ENCODE measurements around the gene MAP7.

- TF ChIP-seq CTCF (conservative IDR thresholded peaks at IDR 0.05; ENCODE audit: low read length) (no peak), EZH2phosphoT487 (IDR thresholded peaks at IDR 0.05; ENCODE audit: borderline replicate concordance, low read depth, low read length) (no peak)
Measured at GRCh38 chr6:136533487-136533886, 16.7 kb downstream of the MAP7 start.
